NCI-H460 (cell line): ENCODE results near the gene NFATC2. TPM values are rescaled to one million over a fixed set of nuclear protein-coding genes. Genes with fewer than 3 reads are reported as not detected.

Experiments used
- DNase-seq: peaks from one replicate; pipeline ENCODE4 v3.0.0-alpha.2; 2016; ENCODE audit warnings: low read depth; ENCODE audit errors: extremely low read depth
- polyA plus RNA-seq: library from polyadenylated mRNA; depleted of rRNA; stranded (reverse); fragments of >200 nt; gene quantifications from 2 replicates; pipeline ENCODE4 v1.2.3, GENCODE V29; 2014; cell fraction: nucleus; rRNA removed
- total RNA-seq: library from RNA; depleted of rRNA; stranded (reverse); fragments of >200 nt; shearing (Covaris generic); gene quantifications from 2 replicates; pipeline ENCODE4 v1.2.3, GENCODE V29; 2014; rRNA removed

NFATC2 gene
- 0.92 and 1.1 TPM in 2 replicates for total RNA-seq
- 0.73 and 0.86 TPM in 2 replicates for polyA plus RNA-seq

- DNase-seq = no peak
These were observed at the start of gene NFATC2 for GRCh38 chr20:51542571-51543421. Gene NFATC2, minus strand, starts transcription at chr20:51542719. Its CDS starts 220 bp downstream, at chr20:51542499.

- no peak for DNase-seq
These were observed 49.4 kb upstream of the NFATC2 start for GRCh38 chr20:51591871-51592270.

GRCh38 chr20:51588762-51589161 is 46.2 kb upstream of the NFATC2 start:
- DNase-seq = no peak

GRCh38 chr20:51587145-51587544 is 44.6 kb upstream of the NFATC2 start:
- no peak for DNase-seq

GRCh38 chr20:51586005-51586440 is 43.5 kb upstream of the NFATC2 start:
- DNase-seq = peak; percentile 42

GRCh38 chr20:51585148-51585547 is 42.6 kb upstream of the NFATC2 start:
- DNase-seq = no peak

- DNase-seq = no peak
These were observed 42.2 kb upstream of the NFATC2 start for GRCh38 chr20:51584737-51585136.

GRCh38 chr20:51584116-51584515 is 41.6 kb upstream of the NFATC2 start:
- no peak for DNase-seq

GRCh38 chr20:51583499-51583898 is 41.0 kb upstream of the NFATC2 start:
- no peak for DNase-seq

- DNase-seq = no peak
These were observed 40.6 kb upstream of the NFATC2 start for GRCh38 chr20:51583073-51583472.

GRCh38 chr20:51581571-51581970 is 39.1 kb upstream of the NFATC2 start:
- DNase-seq = no peak

- DNase-seq = no peak
These were observed 36.6 kb upstream of the NFATC2 start for GRCh38 chr20:51579137-51579536.

- no peak for DNase-seq
These were observed 35.6 kb upstream of the NFATC2 start for GRCh38 chr20:51578145-51578459.

GRCh38 chr20:51577432-51578144 is 35.1 kb upstream of the NFATC2 start:
- DNase-seq = no peak

GRCh38 chr20:51575486-51575885 is 33.0 kb upstream of the NFATC2 start:
- DNase-seq = no peak

GRCh38 chr20:51574248-51575033 is 31.9 kb upstream of the NFATC2 start:
- no peak for DNase-seq

- no peak for DNase-seq
These were observed 31.2 kb upstream of the NFATC2 start for GRCh38 chr20:51573576-51574243.

GRCh38 chr20:51571460-51571794 is 28.9 kb upstream of the NFATC2 start:
- no peak for DNase-seq

- DNase-seq = no peak
These were observed 28.4 kb upstream of the NFATC2 start for GRCh38 chr20:51570739-51571459.
